Thyroid gland (tissue), 4 donors: ENCODE data around the gene NPPB. TPM values are rescaled to one million over a fixed set of nuclear protein-coding genes. Genes with fewer than 3 reads are reported as not detected.

Experiments
- DNase-seq, 2 donors: peaks; one replicate each; pipeline ENCODE4 v3.0.0-alpha.2; 2019
- H3K27ac ChIP-seq, 3 donors: fragments of 200-600 bp; sonication (generic); 1 replicate in 2 of 3; 2 replicates in 1 of 3; pipeline ENCODE4 v1.5.1; 2016 to 2019; ENCODE audit warnings: mild to moderate bottlenecking in 1 of 3, moderate library complexity in 1 of 3
- H3K27me3 ChIP-seq: fragments of 200-600 bp; sonication (generic); one replicate; pipeline ENCODE4 v1.5.1; 2019
- H3K36me3 ChIP-seq, 2 donors: fragments of 200-600 bp; sonication (generic); one replicate each; pipeline ENCODE4 v1.5.1; 2016 to 2019
- H3K4me1 ChIP-seq, 2 donors: fragments of 200-600 bp; sonication (generic); one replicate each; pipeline ENCODE4 v1.5.1; 2017 to 2019
- H3K4me3 ChIP-seq, 3 donors: fragments of 200-600 bp; sonication (generic); replicated peaks in 1 of 3; 1 replicate in 2 of 3; 2 replicates in 1 of 3; pipeline ENCODE4 v1.5.1; 2016; ENCODE audit warnings: mild to moderate bottlenecking in 1 of 3
- H3K9me3 ChIP-seq: fragments of 200-600 bp; sonication (generic); one replicate; pipeline ENCODE4 v1.5.1; 2017
- POLR2A ChIP-seq, 2 donors: fragments of 450-650 bp; IDR thresholded peaks; one replicate each; pipeline ENCODE4 v1.6.1; 2017; ENCODE audit warnings: antibody characterized with exemption in 2 of 2, mild to moderate bottlenecking in 2 of 2, moderate library complexity in 1 of 2
- WGBS, 2 donors: methylation state at CpG; one replicate each; pipeline ENCODE4 v1.1.5; 2017; 5-methylcytosine and 5-hydroxymethylcytosine counted together
- intact Hi-C: fragments of 100-400 bp; cut with DNase I; formaldehyde crosslinking; loops from one replicate; pipeline ENCODE4 v1.15.1; 2023
- total RNA-seq, 4 donors: library from RNA; depleted of rRNA; stranded (reverse); fragments of >200 nt; gene quantifications; one replicate each; pipeline ENCODE4 v1.2.3, GENCODE V29; 2016
- TF ChIP-seq, protein P1 (sequence below), 6 experiments: fragments of 200-600 bp in 3 of 6; fragments of 450-650 bp in 3 of 6; sonication (generic) in 3 of 6; IDR thresholded peaks; one replicate each; pipeline ENCODE4 v1.5.1; 2016 to 2019; ENCODE audit warnings: antibody characterized with exemption in 6 of 6, mild to moderate bottlenecking in 2 of 6, inconsistent platforms in 1 of 6, moderate library complexity in 1 of 6

The NPPB gene
- total RNA-seq, 4 donors from 2014 or later, result not detected

DNA sequence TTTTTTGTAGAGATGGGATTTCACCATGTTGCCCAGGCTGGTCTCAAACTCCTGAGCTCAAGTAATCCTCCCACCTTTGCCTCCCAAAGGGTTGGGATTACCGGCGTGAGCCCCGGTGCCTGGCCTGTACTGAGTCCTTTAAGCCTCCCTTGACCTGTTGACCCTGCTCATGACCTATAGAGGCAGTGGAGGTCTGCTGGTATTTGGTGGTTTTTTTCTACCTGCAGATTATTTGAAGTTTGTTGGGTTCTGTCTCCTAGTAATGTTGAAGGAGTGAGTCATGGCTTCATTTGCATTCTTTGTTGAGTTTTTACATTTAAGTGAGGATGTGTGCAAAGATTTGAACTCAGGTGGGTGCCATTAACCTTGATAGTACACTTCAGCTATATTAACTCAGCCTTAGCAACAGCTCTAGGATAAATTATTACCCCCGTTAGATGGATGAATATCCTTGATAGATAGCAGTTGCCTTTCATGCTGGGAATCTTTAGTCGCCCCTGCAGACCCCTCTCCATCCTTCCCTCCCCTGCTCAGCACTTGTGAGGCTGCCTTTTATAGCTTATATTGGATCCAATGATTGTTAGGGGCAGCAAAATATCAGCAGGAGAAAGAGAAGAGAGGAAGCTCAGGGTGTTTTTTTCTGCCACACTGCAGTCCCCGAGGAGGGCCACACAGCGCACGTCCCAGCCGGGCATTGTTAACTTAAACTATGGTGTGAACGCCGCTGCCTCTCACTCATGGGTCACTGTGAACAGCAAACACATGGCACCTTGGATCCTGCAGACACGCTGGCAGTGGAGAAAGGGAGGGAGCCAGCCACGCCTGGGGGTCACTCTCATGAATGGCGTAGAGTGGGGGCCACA is 14.9 kb upstream of the NPPB start:
- Histone ChIP-seq H3K27ac (peak overlapping the region in 1 of 3 donors; percentile 2), H3K36me3 (no peaks in the 10 kb centered on the region), H3K4me3 (no peak overlapping the region), H3K4me1 (peaks cover 13 to 48% of the 10 kb centered on the region in 2 donors), H3K27me3 (no peaks in the 10 kb centered on the region), H3K9me3 (no peaks in the 10 kb centered on the region)
- TF ChIP-seq, protein P1, sequence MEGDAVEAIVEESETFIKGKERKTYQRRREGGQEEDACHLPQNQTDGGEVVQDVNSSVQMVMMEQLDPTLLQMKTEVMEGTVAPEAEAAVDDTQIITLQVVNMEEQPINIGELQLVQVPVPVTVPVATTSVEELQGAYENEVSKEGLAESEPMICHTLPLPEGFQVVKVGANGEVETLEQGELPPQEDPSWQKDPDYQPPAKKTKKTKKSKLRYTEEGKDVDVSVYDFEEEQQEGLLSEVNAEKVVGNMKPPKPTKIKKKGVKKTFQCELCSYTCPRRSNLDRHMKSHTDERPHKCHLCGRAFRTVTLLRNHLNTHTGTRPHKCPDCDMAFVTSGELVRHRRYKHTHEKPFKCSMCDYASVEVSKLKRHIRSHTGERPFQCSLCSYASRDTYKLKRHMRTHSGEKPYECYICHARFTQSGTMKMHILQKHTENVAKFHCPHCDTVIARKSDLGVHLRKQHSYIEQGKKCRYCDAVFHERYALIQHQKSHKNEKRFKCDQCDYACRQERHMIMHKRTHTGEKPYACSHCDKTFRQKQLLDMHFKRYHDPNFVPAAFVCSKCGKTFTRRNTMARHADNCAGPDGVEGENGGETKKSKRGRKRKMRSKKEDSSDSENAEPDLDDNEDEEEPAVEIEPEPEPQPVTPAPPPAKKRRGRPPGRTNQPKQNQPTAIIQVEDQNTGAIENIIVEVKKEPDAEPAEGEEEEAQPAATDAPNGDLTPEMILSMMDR (IDR thresholded peaks at IDR 0.05), result no peak
- TF ChIP-seq POLR2A (IDR thresholded peaks at IDR 0.05), result no peak
- DNase-seq, result no peak
- intact Hi-C loops, result no loop called here
- WGBS, 2 donors, result 71 to 77% methylated on average over 14 of the region's 14 CpGs

DNA sequence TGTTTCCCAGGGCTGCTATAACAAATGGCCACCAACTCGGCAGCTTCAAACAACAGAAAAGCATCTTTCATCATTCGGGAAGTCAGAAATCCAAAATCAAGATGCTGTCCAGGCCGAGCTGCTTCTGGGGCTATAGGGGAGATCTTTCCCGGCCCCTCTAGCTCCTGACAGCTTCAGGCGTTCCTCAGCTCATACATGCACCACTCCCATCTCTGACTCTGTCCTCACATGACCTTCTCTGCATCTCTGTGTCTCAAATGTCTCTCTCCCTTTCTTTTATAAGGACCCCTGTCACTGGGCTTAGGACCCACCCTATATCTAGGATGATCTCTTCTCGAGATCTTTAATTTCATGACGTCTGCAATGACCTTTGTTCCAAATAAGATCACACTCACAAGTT is 13.8 kb upstream of the NPPB start:
- Histone ChIP-seq H3K27ac (peak overlapping the region in 1 of 3 donors; percentile 32), H3K27me3 (no peaks in the 10 kb centered on the region), H3K4me1 (peaks cover 13 to 44% of the 10 kb centered on the region in 2 donors), H3K9me3 (no peaks in the 10 kb centered on the region), H3K4me3 (no peak overlapping the region), H3K36me3 (no peaks in the 10 kb centered on the region)
- WGBS, 2 donors, result 63 to 78% methylated on average over 7 of the region's 7 CpGs
- intact Hi-C loops, result no loop called here
- no peak for TF ChIP-seq POLR2A (IDR thresholded peaks at IDR 0.05)
- TF ChIP-seq, protein P1 (IDR thresholded peaks at IDR 0.05), result no peak
- no peak for DNase-seq

DNA sequence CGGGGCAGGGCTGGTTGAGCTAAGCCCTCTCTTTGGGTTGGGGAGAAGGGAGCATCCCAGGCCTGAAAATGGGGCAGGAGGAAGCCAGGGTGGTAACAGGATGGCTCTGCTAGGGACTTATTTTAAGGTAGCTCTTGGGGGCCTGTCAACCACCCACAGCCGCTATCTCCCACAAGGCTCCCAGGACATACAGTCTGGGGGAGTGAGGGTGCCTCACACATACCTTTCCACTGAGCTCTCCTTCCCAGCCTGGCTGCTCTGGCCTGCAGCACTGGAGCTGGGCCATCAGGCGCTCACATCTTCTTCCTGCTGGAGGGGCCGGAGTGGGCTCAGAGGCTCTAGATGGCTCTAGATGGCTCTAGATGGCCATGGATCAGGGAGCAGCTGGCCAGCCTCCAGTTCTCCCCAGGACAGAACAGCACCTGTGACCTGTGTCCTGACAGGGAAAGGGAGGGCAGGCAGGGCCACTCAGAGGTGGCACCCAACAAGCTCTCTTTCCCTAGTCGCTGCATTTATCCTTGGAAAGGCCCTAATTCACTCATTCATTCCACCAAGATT is 11.0 kb upstream of the NPPB start:
- H3K27me3 ChIP-seq, result no peaks in the 10 kb centered on the region
- no peak for TF ChIP-seq POLR2A (IDR thresholded peaks at IDR 0.05)
- TF ChIP-seq, protein P1 (IDR thresholded peaks at IDR 0.05), result no peak
- H3K27ac ChIP-seq, result no peak overlapping the region
- no peaks in the 10 kb centered on the region for H3K36me3 ChIP-seq
- peak; percentile 47 to 66 for DNase-seq
- 70 to 73% methylated on average over 3 to 5 of the region's 5 CpGs for WGBS, 2 donors
- H3K4me1 ChIP-seq, result peaks cover 3 to 24% of the 10 kb centered on the region in 2 donors
- no peaks in the 10 kb centered on the region for H3K9me3 ChIP-seq
- no peak overlapping the region for H3K4me3 ChIP-seq
- intact Hi-C loops, result no loop called here

DNA sequence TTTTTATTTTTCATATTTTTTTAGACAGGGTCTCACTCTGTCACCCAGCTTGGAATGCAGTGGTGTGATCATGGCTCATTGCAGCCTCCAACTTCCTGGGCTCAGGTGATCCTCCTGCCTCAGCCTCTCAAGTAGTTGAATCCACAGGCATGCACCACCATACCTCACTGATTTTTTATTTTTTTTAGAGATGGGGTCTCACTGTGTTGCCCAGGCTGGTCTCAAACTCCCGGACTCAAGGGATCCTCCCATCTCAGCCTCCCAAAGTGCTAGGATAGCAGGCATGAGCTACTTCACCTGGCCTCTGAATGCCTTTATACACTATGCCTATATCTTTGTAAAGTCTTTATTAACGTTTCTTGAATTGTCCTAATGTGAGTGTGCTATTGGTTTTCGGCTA is 10.4 kb upstream of the NPPB start:
- WGBS, 2 donors, result 92 to 98% methylated on average over 3 of the region's 3 CpGs
- DNase-seq, result no peak
- Histone ChIP-seq H3K4me3 (no peak overlapping the region), H3K9me3 (no peaks in the 10 kb centered on the region), H3K27ac (no peak overlapping the region), H3K36me3 (no peaks in the 10 kb centered on the region), H3K27me3 (no peaks in the 10 kb centered on the region), H3K4me1 (peaks cover 3 to 18% of the 10 kb centered on the region in 2 donors)
- intact Hi-C loops, result no loop called here
- no peak for TF ChIP-seq POLR2A (IDR thresholded peaks at IDR 0.05)
- TF ChIP-seq, protein P1 (IDR thresholded peaks at IDR 0.05), result no peak
